HepG2 (cell line): Measurements from ENCODE around the gene FCRLA. TPM values are rescaled to one million over a fixed set of nuclear protein-coding genes. Genes with fewer than 3 reads are reported as not detected.

Experiments
- ATAC-seq: fragments of 200-7000 bp; cut with Tn5 transposase; 3 replicates; pipeline ENCODE4 v1.9.1; 2020; ENCODE audit warnings: mild to moderate bottlenecking, moderate library complexity
- BruUV-seq: library from RNA; stranded (reverse); fragments of 400-500 nt; replicated peaks from 2 replicates; lab custom pipeline; 2021; lab: Mats Ljungman, UMichigan
- CTCF ChIA-PET: fragments of 300-600 bp; formaldehyde crosslinking; extraction: SDS; loops from one replicate; lab custom pipeline; 2021; ENCODE audit warnings: low total read pairs, inconsistent platforms, low intra/inter-chr PET ratio; lab: Yijun Ruan, JAX
- POLR2A ChIA-PET: fragments of 350-600 bp; sonication (Branson Sonifier 250); formaldehyde crosslinking; loops from one replicate; lab custom pipeline; 2020; ENCODE audit warnings: antibody characterized with exemption, inconsistent platforms; lab: Yijun Ruan, JAX
- DNase-seq: peaks from one replicate; pipeline ENCODE4 v3.0.0-alpha.2; 2015; ENCODE audit warnings: low spot score
- FAIRE-seq: peaks from 3 replicates; lab custom pipeline; 2011; peaks lifted over from hg19 to GRCh38; lab: Jason Lieb, UNC
- H2AFZ ChIP-seq: one replicate; pipeline ENCODE4 v1.6.1; 2011; ENCODE audit warnings: low read length, inconsistent platforms
- H3K27ac ChIP-seq: fragments of 300-600 bp; 3 replicates; pipeline ENCODE4 v1.8.0; 2011; ENCODE audit warnings: mixed run types, mild to moderate bottlenecking, mixed read lengths, low read length, inconsistent platforms; ENCODE audit not compliant: insufficient read depth; ENCODE audit errors: extremely low read length
- H3K27me3 ChIP-seq, 2 experiments: fragments of 200-600 bp in 1 of 2; 2 replicates in 1 of 2; 3 replicates in 1 of 2; pipeline versions ENCODE4 v1.6.0 to v1.8.0; 2011; ENCODE audit warnings: low read length in 2 of 2, mild to moderate bottlenecking in 2 of 2, moderate library complexity in 2 of 2, inconsistent platforms in 1 of 2; ENCODE audit not compliant: insufficient read depth in 2 of 2, control insufficient read depth in 1 of 2
- H3K36me3 ChIP-seq, 2 experiments: fragments of 200-600 bp in 1 of 2; replicated peaks in 1 of 2; 2 replicates in 1 of 2; 3 replicates in 1 of 2; pipeline versions ENCODE4 v1.5.1 to v1.8.0; 2011; ENCODE audit warnings: low read length in 2 of 2, inconsistent platforms in 1 of 2; ENCODE audit not compliant: insufficient read depth in 2 of 2, control insufficient read depth in 1 of 2
- H3K4me1 ChIP-seq: 2 replicates; pipeline ENCODE4 v1.5.1; 2012; ENCODE audit warnings: low read length, inconsistent platforms; ENCODE audit not compliant: insufficient read depth
- H3K4me2 ChIP-seq: 2 replicates; pipeline ENCODE4 v1.6.0; 2011; ENCODE audit warnings: low read depth, low read length, inconsistent platforms
- H3K4me3 ChIP-seq, 3 experiments: fragments of 200-600 bp in 1 of 3; sonication (generic), shearing (Covaris generic) in 1 of 3; replicated peaks in 1 of 3; 2 replicates each; pipeline ENCODE4 v1.5.1; 2011 to 2016; ENCODE audit warnings: low read length in 3 of 3, inconsistent platforms in 2 of 3, low read depth in 2 of 3, mild to moderate bottlenecking in 2 of 3, control low read depth in 1 of 3, mixed read lengths in 1 of 3; ENCODE audit not compliant: insufficient read depth in 1 of 3
- H3K79me2 ChIP-seq: one replicate; pipeline ENCODE4 v1.6.1; 2011; ENCODE audit warnings: low read length, inconsistent platforms; ENCODE audit not compliant: insufficient read depth
- H3K9ac ChIP-seq: 2 replicates; pipeline ENCODE4 v1.6.0; 2011; ENCODE audit warnings: mild to moderate bottlenecking, low read depth, low read length, inconsistent platforms; ENCODE audit not compliant: insufficient read depth
- H3K9me3 ChIP-seq: 2 replicates; pipeline ENCODE4 v1.5.1; 2012; ENCODE audit warnings: mild to moderate bottlenecking, low read length
- H4K20me1 ChIP-seq: 2 replicates; pipeline ENCODE4 v1.6.0; 2011; ENCODE audit warnings: inconsistent platforms, mild to moderate bottlenecking, low read length, moderate library complexity; ENCODE audit not compliant: insufficient read depth
- ASH2L ChIP-seq: fragments of 300-600, 200-600 bp; sonication (generic); IDR thresholded peaks from 2 replicates; pipeline ENCODE4 v1.7.0; 2017; ENCODE audit warnings: low read depth, mild to moderate bottlenecking, moderate library complexity, mixed read lengths, low read length; ENCODE audit not compliant: insufficient read length
- ATF1 ChIP-seq: IDR thresholded peaks from 2 replicates; pipeline ENCODE4 v1.6.1; 2016; ENCODE audit warnings: mild to moderate bottlenecking, control low read depth
- CBX5 ChIP-seq: sonication (generic); formaldehyde crosslinking; IDR thresholded peaks from 2 replicates; pipeline ENCODE4 v1.4.0; 2020; ENCODE audit warnings: missing genetic modification reagents, borderline replicate concordance
- ELF4 ChIP-seq: sonication (generic); formaldehyde crosslinking; IDR thresholded peaks from 2 replicates; pipeline ENCODE4 v1.5.0; 2020; ENCODE audit warnings: missing genetic modification reagents, mild to moderate bottlenecking, moderate library complexity, borderline replicate concordance
- FOSL1 ChIP-seq: sonication (generic); formaldehyde crosslinking; IDR thresholded peaks from 2 replicates; pipeline ENCODE4 v1.9.0; 2021; ENCODE audit warnings: missing genetic modification reagents, borderline replicate concordance
- HMGXB3 ChIP-seq: sonication (generic); formaldehyde crosslinking; IDR thresholded peaks from 2 replicates; pipeline ENCODE4 v1.4.0; 2020; ENCODE audit warnings: missing genetic modification reagents, borderline replicate concordance
- PHF21A ChIP-seq: sonication (generic); formaldehyde crosslinking; IDR thresholded peaks from 2 replicates; pipeline ENCODE4 v1.5.0; 2020; ENCODE audit warnings: mild to moderate bottlenecking, missing genetic modification reagents
- SMARCE1 ChIP-seq: fragments of 450-650 bp; IDR thresholded peaks from 2 replicates; pipeline ENCODE4 v1.6.1; 2017; ENCODE audit warnings: borderline replicate concordance
- TOE1 ChIP-seq: sonication (generic); formaldehyde crosslinking; IDR thresholded peaks from 2 replicates; pipeline ENCODE4 v1.4.0; 2020; ENCODE audit warnings: mild to moderate bottlenecking, missing genetic modification reagents
- ZFYVE20 ChIP-seq: sonication (generic); formaldehyde crosslinking; IDR thresholded peaks from 2 replicates; pipeline ENCODE4 v1.8.0; 2023; ENCODE audit warnings: low read depth, mild to moderate bottlenecking, moderate library complexity, missing genetic modification reagents, borderline replicate concordance
- ZNF34 ChIP-seq: sonication (generic); formaldehyde crosslinking; IDR thresholded peaks from 2 replicates; pipeline ENCODE4 v1.4.0; 2020; ENCODE audit warnings: mild to moderate bottlenecking, missing genetic modification reagents, borderline replicate concordance
- ZNF501 ChIP-seq: sonication (generic); formaldehyde crosslinking; IDR thresholded peaks from 2 replicates; pipeline ENCODE4 v1.5.1; 2020; ENCODE audit warnings: mild to moderate bottlenecking, moderate library complexity, missing genetic modification reagents
- ZNF704 ChIP-seq: sonication (generic); formaldehyde crosslinking; IDR thresholded peaks from 2 replicates; pipeline ENCODE4 v1.8.1; 2023; ENCODE audit warnings: mild to moderate bottlenecking, inconsistent platforms, moderate library complexity, missing genetic modification reagents, borderline replicate concordance
- WGBS: methylation state at CpG from one replicate; pipeline ENCODE4 v1.1.6; 2017; ENCODE audit warnings: low lambda C conversion rate; 5-methylcytosine and 5-hydroxymethylcytosine counted together
- in situ Hi-C: cut with HindIII; loops from 2 replicates; pipeline ENCODE4 v1.10.0; 2017; ENCODE audit warnings: low pct_unique_long_range_greater_than_20kb; ENCODE audit not compliant: extremely low pct_ligation_motif_present
- intact Hi-C: fragments of 100-400 bp; cut with micrococcal nuclease; formaldehyde crosslinking; loops from one replicate; pipeline ENCODE4 v1.10.0; 2022; ENCODE audit not compliant: unreplicated experiment
- polyA plus RNA-seq, 8 experiments: library from polyadenylated mRNA; depleted of rRNA in 3 of 8; stranded (reverse) in 7 of 8; unstranded in 1 of 8; fragments of >200 nt; fragmentation: Illumina TruSeq in 4 of 8; extraction: Trizol in 4 of 8; gene quantifications; 2 replicates each; pipeline versions ENCODE4 v1.2.1 to v1.2.3, GENCODE V29; 2011 to 2016; ENCODE audit warnings: low read depth in 4 of 8, missing spikeins in 1 of 8, mixed read lengths in 1 of 8; ENCODE audit not compliant: insufficient read depth in 1 of 8
- total RNA-seq, 5 experiments: library from RNA; depleted of rRNA; stranded (reverse); fragments of >200 nt; fragmentation: Illumina TruSeq; extraction: Trizol; gene quantifications; 2 replicates each; pipeline ENCODE4 v1.2.3, GENCODE V29; 2016; ENCODE audit warnings: low read depth in 1 of 5
- TF ChIP-seq, protein P1 (sequence below): sonication (generic); formaldehyde crosslinking; IDR thresholded peaks from 2 replicates; pipeline ENCODE4 v1.5.0; 2020; ENCODE audit warnings: mild to moderate bottlenecking, missing genetic modification reagents
- TF ChIP-seq, protein P2 (sequence below): sonication (generic); formaldehyde crosslinking; IDR thresholded peaks from 2 replicates; pipeline ENCODE4 v1.5.0; 2020; ENCODE audit warnings: mild to moderate bottlenecking, missing genetic modification reagents

FCRLA gene
- total and polyA plus RNA-seq, 2 of the 13 experiments (the other 11 are each of a cell fraction or from before 2014, with no cell fraction given), result not detected

- in situ Hi-C loops, result no loop called here
- H3K4me2 ChIP-seq, result no peak overlapping the region
- no peak for TF ChIP-seq ELF4 (CRISPR knock-in tag)
- TF ChIP-seq, protein P1, sequence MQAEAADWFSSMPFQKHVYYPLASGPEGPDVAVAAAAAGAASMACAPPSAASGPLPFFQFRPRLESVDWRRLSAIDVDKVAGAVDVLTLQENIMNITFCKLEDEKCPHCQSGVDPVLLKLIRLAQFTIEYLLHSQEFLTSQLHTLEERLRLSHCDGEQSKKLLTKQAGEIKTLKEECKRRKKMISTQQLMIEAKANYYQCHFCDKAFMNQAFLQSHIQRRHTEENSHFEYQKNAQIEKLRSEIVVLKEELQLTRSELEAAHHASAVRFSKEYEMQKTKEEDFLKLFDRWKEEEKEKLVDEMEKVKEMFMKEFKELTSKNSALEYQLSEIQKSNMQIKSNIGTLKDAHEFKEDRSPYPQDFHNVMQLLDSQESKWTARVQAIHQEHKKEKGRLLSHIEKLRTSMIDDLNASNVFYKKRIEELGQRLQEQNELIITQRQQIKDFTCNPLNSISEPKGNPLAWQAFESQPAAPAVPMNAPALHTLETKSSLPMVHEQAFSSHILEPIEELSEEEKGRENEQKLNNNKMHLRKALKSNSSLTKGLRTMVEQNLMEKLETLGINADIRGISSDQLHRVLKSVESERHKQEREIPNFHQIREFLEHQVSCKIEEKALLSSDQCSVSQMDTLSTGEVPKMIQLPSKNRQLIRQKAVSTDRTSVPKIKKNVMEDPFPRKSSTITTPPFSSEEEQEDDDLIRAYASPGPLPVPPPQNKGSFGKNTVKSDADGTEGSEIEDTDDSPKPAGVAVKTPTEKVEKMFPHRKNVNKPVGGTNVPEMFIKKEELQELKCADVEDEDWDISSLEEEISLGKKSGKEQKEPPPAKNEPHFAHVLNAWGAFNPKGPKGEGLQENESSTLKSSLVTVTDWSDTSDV (CRISPR knock-in tag), result no peak
- TF ChIP-seq ZFYVE20, result no peak
- no peak for TF ChIP-seq ATF1 (CRISPR knock-in tag)
- TF ChIP-seq ZNF34 (CRISPR knock-in tag), result no peak
- TF ChIP-seq TOE1, result no peak
- TF ChIP-seq, protein P2, sequence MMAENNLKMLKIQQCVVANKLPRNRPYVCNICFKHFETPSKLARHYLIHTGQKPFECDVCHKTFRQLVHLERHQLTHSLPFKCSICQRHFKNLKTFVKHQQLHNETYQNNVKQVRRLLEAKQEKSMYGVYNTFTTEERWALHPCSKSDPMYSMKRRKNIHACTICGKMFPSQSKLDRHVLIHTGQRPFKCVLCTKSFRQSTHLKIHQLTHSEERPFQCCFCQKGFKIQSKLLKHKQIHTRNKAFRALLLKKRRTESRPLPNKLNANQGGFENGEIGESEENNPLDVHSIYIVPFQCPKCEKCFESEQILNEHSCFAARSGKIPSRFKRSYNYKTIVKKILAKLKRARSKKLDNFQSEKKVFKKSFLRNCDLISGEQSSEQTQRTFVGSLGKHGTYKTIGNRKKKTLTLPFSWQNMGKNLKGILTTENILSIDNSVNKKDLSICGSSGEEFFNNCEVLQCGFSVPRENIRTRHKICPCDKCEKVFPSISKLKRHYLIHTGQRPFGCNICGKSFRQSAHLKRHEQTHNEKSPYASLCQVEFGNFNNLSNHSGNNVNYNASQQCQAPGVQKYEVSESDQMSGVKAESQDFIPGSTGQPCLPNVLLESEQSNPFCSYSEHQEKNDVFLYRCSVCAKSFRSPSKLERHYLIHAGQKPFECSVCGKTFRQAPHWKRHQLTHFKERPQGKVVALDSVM (CRISPR knock-in tag), result no peak
- TF ChIP-seq PHF21A, result no peak
- no peak for TF ChIP-seq HMGXB3 (CRISPR knock-in tag)
- no peak for TF ChIP-seq ZNF501 (CRISPR knock-in tag)
- no peak for TF ChIP-seq CBX5 (CRISPR knock-in tag)
- TF ChIP-seq ASH2L, result no peak
- no peak for TF ChIP-seq SMARCE1
- TF ChIP-seq FOSL1 (CRISPR knock-in tag), result no peak
- TF ChIP-seq ZNF704, result no peak
Measured at GRCh38 chr1:161731241-161731640, 24.2 kb downstream of the FCRLA start.

More at GRCh38 chr1:161731241-161731640, 24.2 kb downstream of the FCRLA start:
- POLR2A ChIA-PET, result no interaction called here
- Histone ChIP-seq H3K27ac (no peak overlapping the region), H3K27me3 (peaks cover 0 to 31% of the 10 kb centered on the region in 2 experiments; a peak in 2 of 5 replicates), H2AFZ (no peak overlapping the region), H3K36me3 (no peaks in the 10 kb centered on the region), H4K20me1 (no peaks in the 10 kb centered on the region), H3K9ac (no peak overlapping the region), H3K9me3 (no peaks in the 10 kb centered on the region), H3K4me1 (peaks cover 12% of the 10 kb centered on the region), H3K79me2 (no peaks in the 10 kb centered on the region), H3K4me3 (no peak overlapping the region)
- no TSS peak for BruUV-seq
- intact Hi-C loops, result no loop called here
- 30% methylated on average over 6 of the region's 6 CpGs for WGBS
- DNase-seq (no peak), FAIRE-seq (no peak), ATAC-seq (no peak)
- CTCF ChIA-PET, result no interaction called here
